HEK293T (cell line): ENCODE data around the gene C9orf40.

ENCODE experiments used
- ARNT ChIP-seq: fragments of 450-650 bp; IDR thresholded peaks from 2 replicates; pipeline ENCODE4 v1.6.1; 2017; ENCODE audit warnings: mild to moderate bottlenecking
- BHLHE40 ChIP-seq: fragments of 450-650 bp; IDR thresholded peaks from 2 replicates; pipeline ENCODE4 v1.6.1; 2016; ENCODE audit warnings: mild to moderate bottlenecking, moderate library complexity, borderline replicate concordance
- CTBP1 ChIP-seq: fragments of 450-650 bp; IDR thresholded peaks from 2 replicates; pipeline ENCODE4 v1.6.1; 2016; ENCODE audit warnings: borderline replicate concordance
- ELF4 ChIP-seq: fragments of 450-650 bp; IDR thresholded peaks from 2 replicates; pipeline ENCODE4 v1.6.1; 2017; ENCODE audit warnings: antibody characterized with exemption
- FOXA1 ChIP-seq: fragments of 450-650 bp; IDR thresholded peaks from 2 replicates; pipeline ENCODE4 v1.6.1; 2016; ENCODE audit warnings: mild to moderate bottlenecking
- FOXM1 ChIP-seq: fragments of 450-650 bp; IDR thresholded peaks from 2 replicates; pipeline ENCODE4 v1.6.1; 2017; ENCODE audit warnings: mild to moderate bottlenecking, borderline replicate concordance
- NFRKB ChIP-seq: fragments of 450-650 bp; IDR thresholded peaks from 2 replicates; pipeline ENCODE4 v1.6.1; 2016; ENCODE audit warnings: mild to moderate bottlenecking, moderate library complexity
- PKNOX1 ChIP-seq: fragments of 450-650 bp; IDR thresholded peaks from 2 replicates; pipeline ENCODE4 v1.6.1; 2016
- SP1 ChIP-seq: fragments of 450-650 bp; IDR thresholded peaks from 2 replicates; pipeline ENCODE4 v1.6.1; 2017
- SUZ12 ChIP-seq: fragments of 450-650 bp; IDR thresholded peaks from 2 replicates; pipeline ENCODE4 v1.6.1; 2016; ENCODE audit warnings: mild to moderate bottlenecking
- TARDBP ChIP-seq: fragments of 450-650 bp; IDR thresholded peaks from 2 replicates; pipeline ENCODE4 v1.6.1; 2016
- ZNF384 ChIP-seq: fragments of 450-650 bp; IDR thresholded peaks from 2 replicates; pipeline ENCODE4 v1.6.1; 2016

- TF ChIP-seq ARNT = no peak
- no peak for TF ChIP-seq SP1
- TF ChIP-seq TARDBP = no peak
- no peak for TF ChIP-seq SUZ12
- no peak for TF ChIP-seq CTBP1
- no peak for TF ChIP-seq PKNOX1
- no peak for TF ChIP-seq FOXA1
- TF ChIP-seq BHLHE40 = no peak
- no peak for TF ChIP-seq FOXM1
- TF ChIP-seq ELF4 = no peak
- TF ChIP-seq ZNF384 = no peak
- no peak for TF ChIP-seq NFRKB
Observed at GRCh38 chr9:74963056-74963455, 10.3 kb upstream of the C9orf40 start.
